ENCODE results near the gene GAD1.
A peak's percentile ranks its signal among the peaks of the same experiment; 100 is the strongest.

GAD1 gene

DNA sequence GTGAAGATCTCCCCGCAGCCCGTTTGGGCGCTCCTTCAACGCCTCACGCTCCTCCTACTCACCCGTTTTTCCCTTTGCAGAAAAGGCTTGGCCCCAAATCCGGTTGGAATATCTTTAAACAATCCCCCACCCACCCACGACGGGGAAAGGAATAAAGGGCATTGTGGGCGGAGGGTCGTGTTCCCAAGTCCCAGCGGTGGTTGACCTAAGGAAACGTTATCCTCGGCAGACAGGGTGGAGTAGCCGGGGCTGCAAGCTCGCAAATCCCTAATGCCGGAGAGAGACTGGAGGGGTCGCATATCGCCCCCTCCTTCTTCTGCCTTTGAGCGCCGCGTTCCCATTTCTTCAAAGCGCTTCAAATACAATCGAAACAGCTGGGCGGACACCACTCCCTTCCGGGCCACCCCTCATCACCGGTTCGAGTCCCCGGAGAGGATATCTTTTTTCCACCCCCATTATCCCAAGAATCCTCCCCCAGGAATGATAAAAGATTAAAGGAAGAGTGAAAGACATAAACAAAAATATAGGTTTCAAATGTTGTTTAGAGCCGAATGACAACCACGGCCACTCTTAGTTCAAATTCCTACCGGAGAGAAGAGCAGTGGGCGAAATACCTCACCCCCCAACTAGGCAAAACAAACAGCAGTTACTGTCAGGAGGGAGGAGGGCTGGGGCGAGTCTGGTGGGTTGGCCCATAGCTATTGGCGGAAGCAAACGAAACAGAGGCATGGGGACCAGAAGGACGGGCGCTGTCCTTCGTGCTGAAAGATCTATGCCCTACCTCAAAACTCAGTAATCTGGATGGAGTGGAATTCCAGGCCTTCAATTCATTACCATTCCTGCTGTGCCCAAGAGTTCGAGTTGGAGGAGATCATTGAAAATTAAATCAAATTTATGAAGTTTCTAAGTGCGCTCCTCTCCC, 2.8 kb upstream of the GAD1 start:
- no peak for DNase-seq (ENCODE audit: low spot score)
- TF ChIP-seq, protein P1, sequence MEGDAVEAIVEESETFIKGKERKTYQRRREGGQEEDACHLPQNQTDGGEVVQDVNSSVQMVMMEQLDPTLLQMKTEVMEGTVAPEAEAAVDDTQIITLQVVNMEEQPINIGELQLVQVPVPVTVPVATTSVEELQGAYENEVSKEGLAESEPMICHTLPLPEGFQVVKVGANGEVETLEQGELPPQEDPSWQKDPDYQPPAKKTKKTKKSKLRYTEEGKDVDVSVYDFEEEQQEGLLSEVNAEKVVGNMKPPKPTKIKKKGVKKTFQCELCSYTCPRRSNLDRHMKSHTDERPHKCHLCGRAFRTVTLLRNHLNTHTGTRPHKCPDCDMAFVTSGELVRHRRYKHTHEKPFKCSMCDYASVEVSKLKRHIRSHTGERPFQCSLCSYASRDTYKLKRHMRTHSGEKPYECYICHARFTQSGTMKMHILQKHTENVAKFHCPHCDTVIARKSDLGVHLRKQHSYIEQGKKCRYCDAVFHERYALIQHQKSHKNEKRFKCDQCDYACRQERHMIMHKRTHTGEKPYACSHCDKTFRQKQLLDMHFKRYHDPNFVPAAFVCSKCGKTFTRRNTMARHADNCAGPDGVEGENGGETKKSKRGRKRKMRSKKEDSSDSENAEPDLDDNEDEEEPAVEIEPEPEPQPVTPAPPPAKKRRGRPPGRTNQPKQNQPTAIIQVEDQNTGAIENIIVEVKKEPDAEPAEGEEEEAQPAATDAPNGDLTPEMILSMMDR (IDR thresholded peaks at IDR 0.05; ENCODE audit: extremely low read depth, missing control alignments): no peak

DNA sequence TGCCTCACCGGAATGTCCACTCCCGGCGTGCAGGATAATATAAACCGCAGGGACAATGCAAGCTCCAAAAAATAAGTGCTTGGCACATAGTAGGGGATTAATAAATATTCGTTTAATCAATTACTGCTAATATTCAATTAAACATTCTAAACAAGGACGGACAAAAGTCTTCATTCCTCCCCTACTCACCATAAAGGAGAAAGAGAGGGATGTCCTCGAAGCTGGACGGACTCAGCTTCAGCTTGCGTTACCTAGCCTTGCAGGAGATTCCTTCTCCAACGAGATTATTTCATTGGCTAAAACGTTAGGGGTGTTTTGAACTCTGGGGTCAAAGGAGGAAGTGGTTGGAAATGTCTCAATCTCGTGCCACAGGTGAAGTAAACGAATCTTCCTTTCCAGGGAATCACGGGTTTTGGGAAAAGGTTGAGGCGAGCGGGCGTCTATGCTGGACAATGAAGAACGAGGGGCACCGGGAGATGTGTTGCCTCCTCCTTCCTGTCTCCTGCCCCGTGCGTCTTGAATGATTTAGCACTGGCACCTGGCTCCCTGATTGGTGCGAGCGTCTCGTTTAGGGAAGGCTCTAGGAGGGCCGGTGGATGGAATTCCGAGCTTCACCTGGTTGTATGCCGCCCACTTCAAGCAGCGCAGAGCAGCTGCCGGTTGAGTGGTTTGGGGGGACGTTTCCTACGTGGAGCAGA, 2.0 kb upstream of the GAD1 start:
- TF ChIP-seq, protein P1 (IDR thresholded peaks at IDR 0.05; ENCODE audit: extremely low read depth, missing control alignments): no peak
- no peak for DNase-seq (ENCODE audit: low spot score)

- TF ChIP-seq, protein P1 (IDR thresholded peaks at IDR 0.05; ENCODE audit: extremely low read depth, missing control alignments): no peak
- DNase-seq (ENCODE audit: low spot score): no peak
These were observed 1.4 kb upstream of the GAD1 start for GRCh38 chr2:170815311-170815710.

GRCh38 chr2:170815746-170816503, 762 bp upstream of the GAD1 start:
- TF ChIP-seq, protein P1 (IDR thresholded peaks at IDR 0.05; ENCODE audit: extremely low read depth, missing control alignments): peak; percentile 21

GRCh38 chr2:170817093-170818035, 677 bp downstream of the GAD1 start:
- peak; percentile 40 for DNase-seq (ENCODE audit: low spot score)
- TF ChIP-seq, protein P1 (IDR thresholded peaks at IDR 0.05; ENCODE audit: extremely low read depth, missing control alignments): no peak

More at GRCh38 chr2:170815746-170816503, 762 bp upstream of the GAD1 start:
- DNase-seq (ENCODE audit: low spot score): peak; percentile 83

- DNase-seq (ENCODE audit: low spot score): no peak
- TF ChIP-seq, protein P1 (IDR thresholded peaks at IDR 0.05; ENCODE audit: extremely low read depth, missing control alignments): no peak
These were observed 1.5 kb downstream of the GAD1 start for GRCh38 chr2:170818036-170818751.
